ENCODE data around the gene EPGN. TPM values are rescaled to one million over a fixed set of nuclear protein-coding genes. Genes with fewer than 3 reads are reported as not detected.

The EPGN gene
- total and polyA plus RNA-seq, 2 of the 8 experiments (the other 6 are each of a cell fraction or from before 2014, with no cell fraction given), result not detected

GRCh38 chr4:74318276-74318675 is 10.0 kb downstream of the EPGN start (continued):
- no peak for TF ChIP-seq CHD7 (IDR thresholded peaks at IDR 0.05; ENCODE audit: insufficient replicate concordance, low read length)
- no peak for TF ChIP-seq KDM4A (IDR thresholded peaks at IDR 0.05; ENCODE audit: low read depth, low read length, severe bottlenecking)
- TF ChIP-seq MAX (IDR thresholded peaks at IDR 0.05), result no peak
- no peak for TF ChIP-seq TAF7 (optimal IDR thresholded peaks at IDR 0.05; ENCODE audit: borderline replicate concordance, low read depth, low read length)
- no peak for TF ChIP-seq EP300 (IDR thresholded peaks at IDR 0.05; ENCODE audit: borderline replicate concordance in 1 of 2, low read depth in 2 of 2, low read length in 2 of 2)
- TF ChIP-seq ATF2 (IDR thresholded peaks at IDR 0.05; ENCODE audit: low read length), result no peak
- no peak for TF ChIP-seq CHD1 (IDR thresholded peaks at IDR 0.05; ENCODE audit: low read depth, low read length)
- no peak for TF ChIP-seq BACH1 (IDR thresholded peaks at IDR 0.05; ENCODE audit: low read length)
- no peak for TF ChIP-seq POLR2A (IDR thresholded peaks at IDR 0.05; ENCODE audit: control extremely low read depth in 1 of 2, low read depth in 2 of 2, low read length in 2 of 2)
- no peak for TF ChIP-seq ASH2L (IDR thresholded peaks at IDR 0.05; ENCODE audit: low read length)

Data from H1 (cell line).